C4-2B (cell line): ENCODE measurements around the gene FBXL16.

Experiments
- CTCF ChIP-seq: fragments of 450-650 bp; conservative IDR thresholded peaks from 2 replicates; pipeline ENCODE4 v1.5.1; 2017; ENCODE audit warnings: mild to moderate bottlenecking
- ZFX ChIP-seq: fragments of 450-650 bp; IDR thresholded peaks from 2 replicates; pipeline ENCODE4 v1.6.1; 2017

- TF ChIP-seq CTCF (no peak), ZFX (0 out of 2 replicates have a peak, but pooled peaks have one; percentile 29)
These were observed 21.1 kb upstream of the FBXL16 start, which contains the start of the genes CCDC78 and HAGHL for GRCh38 chr16:726438-727290.
